Retinal pigment epithelial cell (primary cell): Measurements from ENCODE around the gene ANKRD10.
A peak's percentile ranks its signal among the peaks of the same experiment; 100 is the strongest.

Source experiments
- DNase-seq: peaks from one replicate; pipeline ENCODE4 v3.0.0-alpha.2; 2010; ENCODE audit warnings: low read depth
- H3K4me3 ChIP-seq: 2 replicates; pipeline ENCODE4 v1.5.1; 2011; ENCODE audit warnings: mild to moderate bottlenecking, low read length, control low read depth, moderate library complexity
- CTCF ChIP-seq: conservative IDR thresholded peaks from 2 replicates; pipeline ENCODE4 v1.5.1; 2011; ENCODE audit warnings: low read depth, low read length, control low read depth, inconsistent platforms

Gene ANKRD10

DNA sequence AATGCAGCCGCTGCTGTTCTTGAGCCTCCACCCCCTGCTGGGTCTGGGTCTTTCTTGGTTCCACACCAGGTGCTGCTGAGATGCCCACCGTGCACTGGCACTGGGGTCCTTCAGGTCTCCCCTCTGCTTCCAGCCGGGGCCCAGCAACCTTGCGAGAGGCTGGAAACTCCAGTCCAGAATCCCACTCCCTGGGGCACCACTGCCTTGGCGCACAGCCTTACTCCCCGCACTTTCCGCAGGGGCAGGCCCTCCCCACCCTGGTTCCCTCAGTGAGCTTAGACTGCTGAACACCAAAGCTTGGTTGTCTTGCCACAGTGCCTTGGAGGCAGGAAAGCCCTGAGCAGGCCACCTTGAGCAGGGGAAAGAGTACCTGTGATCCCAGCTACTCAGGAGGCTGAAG is 60.0 kb downstream of the ANKRD10 start:
- no peak for TF ChIP-seq CTCF
- H3K4me3 ChIP-seq: no peak overlapping the region
- no peak for DNase-seq

GRCh38 chr13:110853235-110853721 is 61.6 kb downstream of the ANKRD10 start:
- DNase-seq: peak; percentile 91
- no peak overlapping the region for H3K4me3 ChIP-seq
- no peak for TF ChIP-seq CTCF

DNA sequence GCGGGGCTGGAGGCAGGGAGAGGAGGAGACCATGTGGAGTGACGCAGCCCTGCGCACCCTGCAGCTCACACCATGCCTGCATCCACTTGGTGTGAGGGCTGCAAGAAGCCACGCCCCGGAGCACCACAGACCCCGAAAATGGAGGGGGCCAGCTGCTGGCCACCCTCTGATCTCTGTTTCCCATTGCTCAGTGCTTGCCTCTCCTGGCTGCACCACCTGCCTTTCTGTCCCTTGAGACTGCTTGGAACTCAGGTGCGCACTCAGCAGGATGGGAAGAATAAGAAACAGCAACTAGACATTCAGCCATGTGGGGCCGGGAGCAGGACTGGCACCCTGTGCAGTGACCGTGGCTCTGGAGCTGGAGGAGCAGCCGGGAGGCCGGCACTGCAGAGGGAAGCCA is 64.0 kb downstream of the ANKRD10 start:
- DNase-seq: no peak

GRCh38 chr13:110850006-110850405 is 64.9 kb downstream of the ANKRD10 start:
- no peak for DNase-seq
- no peak for TF ChIP-seq CTCF
- no peak overlapping the region for H3K4me3 ChIP-seq

More for the DNA sequence above, 64.0 kb downstream of the ANKRD10 start:
- no peak for TF ChIP-seq CTCF
- H3K4me3 ChIP-seq: no peak overlapping the region

GRCh38 chr13:110845520-110845919 is 69.3 kb downstream of the ANKRD10 start:
- H3K4me3 ChIP-seq: no peak overlapping the region
- DNase-seq: no peak
- no peak for TF ChIP-seq CTCF

DNA sequence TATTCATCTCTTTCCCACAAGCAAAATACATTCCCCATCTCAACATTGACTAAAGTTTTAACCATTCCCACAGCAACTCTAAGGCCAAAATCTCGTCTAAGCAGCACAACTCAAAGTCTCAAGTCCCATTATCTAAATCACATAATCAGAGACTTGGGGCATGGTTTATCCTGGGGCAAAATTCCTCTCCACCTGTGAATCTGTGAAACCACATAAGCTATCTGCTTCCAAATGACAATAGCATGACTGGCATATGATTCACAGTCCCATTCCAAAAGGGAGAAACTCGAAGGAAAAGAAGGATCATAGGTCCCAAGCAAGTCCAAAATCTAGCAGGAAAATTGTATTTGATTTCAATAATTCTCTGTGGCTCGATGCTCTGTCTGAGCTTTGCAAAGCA is 73.0 kb downstream of the ANKRD10 start:
- no peak overlapping the region for H3K4me3 ChIP-seq
- no peak for TF ChIP-seq CTCF
- DNase-seq: no peak

GRCh38 chr13:110841406-110841805 is 73.5 kb downstream of the ANKRD10 start:
- no peak overlapping the region for H3K4me3 ChIP-seq
- TF ChIP-seq CTCF: no peak
- DNase-seq: no peak
